ENCODE data around the gene ARHGEF25. TPM values are rescaled to one million over a fixed set of nuclear protein-coding genes. Genes with fewer than 3 reads are reported as not detected.

Gene ARHGEF25
- total and polyA plus RNA-seq, 2 of the 13 experiments (the other 11 are each of a cell fraction or from before 2014, with no cell fraction given): 11.5 to 12.5 TPM

GRCh38 chr12:57579677-57580465, 31.4 kb upstream of the ARHGEF25 start (continued):
- TF ChIP-seq YEATS4 (CRISPR knock-in tag; IDR thresholded peaks at IDR 0.05; ENCODE audit: borderline replicate concordance) (peak; percentile 7; the same call in 1 of the 2 replicates), MEIS2 (CRISPR knock-in tag; IDR thresholded peaks at IDR 0.05) (0 out of 2 replicates have a peak, but pooled peaks have one; percentile 35), HNF4A (CRISPR knock-in tag; IDR thresholded peaks at IDR 0.05) (peak; percentile 79), BRD4 (CRISPR knock-in tag; IDR thresholded peaks at IDR 0.05) (peak; percentile 26; the same call in 1 of the 2 replicates), ZBTB20 (CRISPR knock-in tag; IDR thresholded peaks at IDR 0.05; ENCODE audit: borderline replicate concordance, low read depth) (peak; percentile 76; the same call in 1 of the 2 replicates), ZNF205 (CRISPR knock-in tag; IDR thresholded peaks at IDR 0.05) (peak; percentile 41; the same call in 1 of the 2 replicates), ZNF709 (CRISPR knock-in tag; IDR thresholded peaks at IDR 0.05) (no peak), POLR2AphosphoS5 (IDR thresholded peaks at IDR 0.05; ENCODE audit: low read depth, low read length) (peak; percentile 56; the same call in 1 of the 2 replicates), NR2F6 (IDR thresholded peaks at IDR 0.05) (0 out of 2 replicates have a peak, but pooled peaks have one; percentile 1), NR2F6 (CRISPR knock-in tag; IDR thresholded peaks at IDR 0.05) (no peak), ZNF142 (CRISPR knock-in tag; IDR thresholded peaks at IDR 0.05) (no peak), SAP130 (CRISPR knock-in tag; IDR thresholded peaks at IDR 0.05; ENCODE audit: low read depth) (peak; percentile 66), ZFP90 (CRISPR knock-in tag; IDR thresholded peaks at IDR 0.05; ENCODE audit: borderline replicate concordance) (peak; percentile 81; the same call in 1 of the 2 replicates), MIER3 (CRISPR knock-in tag; IDR thresholded peaks at IDR 0.05; ENCODE audit: borderline replicate concordance) (peak; percentile 14; the same call in 1 of the 2 replicates), ZNF331 (CRISPR knock-in tag; IDR thresholded peaks at IDR 0.05) (peak; percentile 8), ZNF598 (CRISPR knock-in tag; IDR thresholded peaks at IDR 0.05; ENCODE audit: borderline replicate concordance) (0 out of 2 replicates have a peak, but pooled peaks have one; percentile 16), KAT2B (IDR thresholded peaks at IDR 0.05; ENCODE audit: borderline replicate concordance, low read depth, low read length) (0 out of 2 replicates have a peak, but pooled peaks have one; percentile 44)
- TF ChIP-seq, protein P1, sequence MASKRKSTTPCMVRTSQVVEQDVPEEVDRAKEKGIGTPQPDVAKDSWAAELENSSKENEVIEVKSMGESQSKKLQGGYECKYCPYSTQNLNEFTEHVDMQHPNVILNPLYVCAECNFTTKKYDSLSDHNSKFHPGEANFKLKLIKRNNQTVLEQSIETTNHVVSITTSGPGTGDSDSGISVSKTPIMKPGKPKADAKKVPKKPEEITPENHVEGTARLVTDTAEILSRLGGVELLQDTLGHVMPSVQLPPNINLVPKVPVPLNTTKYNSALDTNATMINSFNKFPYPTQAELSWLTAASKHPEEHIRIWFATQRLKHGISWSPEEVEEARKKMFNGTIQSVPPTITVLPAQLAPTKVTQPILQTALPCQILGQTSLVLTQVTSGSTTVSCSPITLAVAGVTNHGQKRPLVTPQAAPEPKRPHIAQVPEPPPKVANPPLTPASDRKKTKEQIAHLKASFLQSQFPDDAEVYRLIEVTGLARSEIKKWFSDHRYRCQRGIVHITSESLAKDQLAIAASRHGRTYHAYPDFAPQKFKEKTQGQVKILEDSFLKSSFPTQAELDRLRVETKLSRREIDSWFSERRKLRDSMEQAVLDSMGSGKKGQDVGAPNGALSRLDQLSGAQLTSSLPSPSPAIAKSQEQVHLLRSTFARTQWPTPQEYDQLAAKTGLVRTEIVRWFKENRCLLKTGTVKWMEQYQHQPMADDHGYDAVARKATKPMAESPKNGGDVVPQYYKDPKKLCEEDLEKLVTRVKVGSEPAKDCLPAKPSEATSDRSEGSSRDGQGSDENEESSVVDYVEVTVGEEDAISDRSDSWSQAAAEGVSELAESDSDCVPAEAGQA (IDR thresholded peaks at IDR 0.05; ENCODE audit: low read depth): no peak
- TF ChIP-seq, protein P1 (CRISPR knock-in tag; IDR thresholded peaks at IDR 0.05; ENCODE audit: borderline replicate concordance): peak; percentile 45; the same call in 1 of the 2 replicates
